Activated naive CD4-positive, alpha-beta T cell treated with anti-CD3 and anti-CD28 coated beads, Interleukin-2, amount 50 U/mL, for 16 hours (primary cell): ENCODE results near the gene TPSG1.

Experiments used
- DNase-seq: peaks from one replicate; pipeline ENCODE4 v3.0.0-alpha.2; 2020

The TPSG1 gene

DNA sequence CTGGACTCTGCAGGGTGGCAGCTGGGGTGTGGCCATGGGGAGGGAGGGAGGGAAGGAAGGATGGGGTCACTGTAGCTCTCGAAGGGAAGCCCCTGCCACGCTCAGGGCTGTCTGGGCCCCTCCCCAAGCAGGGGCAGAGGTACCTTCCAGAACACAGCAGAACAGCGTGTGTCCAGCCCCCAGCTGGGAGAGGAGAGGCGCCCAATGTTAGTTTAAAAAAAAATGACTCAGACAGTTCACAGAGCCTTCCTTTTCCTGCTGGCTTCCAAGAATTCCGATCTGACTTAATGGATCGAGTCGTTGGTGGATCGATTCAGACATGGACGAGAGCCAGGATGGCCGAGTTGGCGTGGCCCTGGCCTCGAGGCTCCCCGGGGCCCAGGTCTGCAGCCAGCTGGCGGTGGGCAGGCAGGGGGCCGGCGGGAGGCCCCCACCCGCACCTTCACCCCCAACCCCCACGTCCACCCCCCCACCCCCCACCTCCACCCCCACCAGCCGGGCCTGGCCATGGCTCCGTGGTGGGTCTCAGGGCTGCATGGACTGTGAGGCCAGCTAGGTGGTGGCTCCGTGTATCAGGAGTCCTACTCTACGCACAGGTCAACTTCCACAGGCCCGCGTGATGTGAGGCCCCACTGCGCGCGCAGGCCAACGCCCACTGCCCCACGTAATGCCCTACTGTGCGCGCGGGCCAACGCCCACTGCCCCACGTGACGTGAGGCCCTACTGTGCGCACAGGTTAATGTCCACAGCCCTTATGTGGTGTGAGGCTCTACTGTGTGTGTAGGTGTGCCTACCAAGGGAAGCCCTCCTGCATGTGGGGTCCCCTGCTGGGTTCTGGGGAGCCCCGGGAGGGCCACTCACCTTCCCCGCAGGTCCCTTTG is 50.4 kb downstream of the TPSG1 start:
- no peak for DNase-seq

DNA sequence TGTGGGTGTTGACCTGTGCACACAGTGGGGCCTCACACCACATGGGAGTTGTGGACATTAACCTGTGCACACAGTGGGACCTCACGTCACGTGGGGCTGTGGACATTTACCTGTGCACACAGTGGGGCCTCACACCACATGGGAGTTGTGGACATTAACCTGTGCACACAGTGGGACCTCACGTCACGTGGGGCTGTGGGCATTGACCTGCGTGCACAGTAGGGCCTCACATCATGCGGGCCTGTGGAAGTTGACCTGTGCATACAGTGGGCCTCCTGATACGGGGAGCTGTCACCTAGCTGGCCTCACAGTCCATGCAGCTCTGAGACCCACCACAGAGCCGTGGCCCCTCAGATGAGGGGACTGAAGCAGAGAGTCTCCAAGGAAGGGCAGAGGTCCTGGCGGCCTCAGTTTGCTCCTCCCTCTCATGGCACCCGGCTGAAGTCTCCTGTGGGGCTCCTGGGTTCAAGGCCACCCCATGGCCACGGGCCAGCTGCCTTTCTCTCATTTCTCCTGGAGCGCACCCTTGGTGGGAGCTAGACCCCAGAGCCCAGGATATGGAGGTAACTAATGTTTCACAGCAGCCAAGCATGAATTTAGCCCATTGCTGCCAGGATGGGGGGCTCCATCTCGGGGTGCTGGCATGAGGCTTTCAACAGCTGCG is 51.1 kb downstream of the TPSG1 start:
- DNase-seq: no peak

GRCh38 chr16:1172651-1173050 is 52.4 kb downstream of the TPSG1 start:
- no peak for DNase-seq

- DNase-seq: no peak
These were observed 53.1 kb downstream of the TPSG1 start for GRCh38 chr16:1171854-1172428.
